ENCODE results near the gene MBP.

MBP gene

DNA sequence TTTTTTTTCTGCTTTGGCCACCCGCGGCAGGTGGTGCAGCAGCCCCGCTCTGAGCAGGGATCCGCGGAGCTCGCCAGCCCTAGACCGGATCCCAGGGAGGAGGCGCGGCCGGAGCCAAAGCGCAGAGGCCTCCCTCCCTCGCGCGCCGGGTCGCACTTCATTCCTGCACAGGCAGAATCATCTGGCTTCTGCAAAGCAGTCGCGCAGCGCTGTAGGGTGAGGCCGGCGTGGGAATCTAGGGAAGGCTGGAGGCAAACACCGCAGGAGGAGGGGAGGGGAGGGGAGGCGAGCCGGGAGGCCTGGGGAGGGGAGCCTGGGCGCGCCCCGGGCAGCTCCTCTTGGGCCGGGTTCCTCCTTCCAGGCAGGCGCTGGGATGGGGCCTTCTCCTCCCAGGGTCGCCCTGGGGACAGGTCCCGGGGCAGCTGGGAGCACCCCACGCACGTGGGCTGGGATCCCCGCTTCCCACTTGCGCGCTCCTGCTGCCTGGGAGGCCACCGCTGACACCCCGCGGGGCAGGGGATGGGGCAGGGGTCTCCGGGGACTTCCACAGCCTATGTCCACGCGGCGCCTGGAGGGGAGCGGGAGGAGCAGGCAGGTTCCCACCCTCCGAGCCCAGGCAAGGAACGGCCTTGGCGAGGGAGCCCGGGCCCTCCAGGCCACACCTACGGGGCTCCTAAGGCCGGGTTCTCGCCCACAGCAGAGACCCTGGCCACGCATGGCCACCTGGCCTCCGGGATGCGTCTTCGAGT lies 45.0 kb downstream of the MBP start:
- no peak for DNase-seq (ENCODE audit: low read depth in 2 of 2, low spot score in 1 of 2)

DNA sequence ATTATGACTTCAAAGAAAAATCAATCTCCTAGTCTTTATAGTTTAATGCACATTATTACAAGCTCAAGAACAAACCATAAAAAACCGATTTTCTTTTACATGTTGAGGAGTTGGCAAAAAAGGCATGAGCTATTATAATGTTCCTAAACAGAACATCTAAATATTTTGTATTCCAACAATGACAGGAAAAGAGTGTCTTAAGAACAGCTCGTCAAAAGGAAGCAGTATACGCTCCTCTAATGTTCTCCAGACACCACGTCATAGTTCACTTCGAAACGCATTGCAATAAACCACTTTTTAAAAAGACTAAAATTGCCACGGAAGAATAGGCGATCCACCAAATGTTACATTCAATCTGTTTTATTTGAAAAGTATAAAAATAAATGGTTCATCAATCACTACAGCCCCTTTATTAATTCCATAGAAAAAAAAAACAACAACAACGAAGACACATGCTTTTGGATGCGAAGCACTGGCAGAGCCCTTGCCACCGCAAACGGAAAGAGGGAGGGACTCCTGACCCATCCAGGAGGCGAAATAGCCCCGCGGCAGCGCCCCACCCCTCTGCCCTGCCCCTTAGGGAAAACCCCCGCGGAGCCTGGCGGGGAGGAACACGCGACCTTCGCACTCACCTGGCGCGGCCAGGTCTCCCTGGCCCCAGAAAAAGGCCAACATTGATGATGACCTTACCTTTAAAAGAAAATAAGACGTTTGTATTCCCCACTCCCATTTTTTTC lies 45.8 kb downstream of the MBP start:
- DNase-seq (ENCODE audit: low read depth in 2 of 2, low spot score in 1 of 2), result no peak

DNA sequence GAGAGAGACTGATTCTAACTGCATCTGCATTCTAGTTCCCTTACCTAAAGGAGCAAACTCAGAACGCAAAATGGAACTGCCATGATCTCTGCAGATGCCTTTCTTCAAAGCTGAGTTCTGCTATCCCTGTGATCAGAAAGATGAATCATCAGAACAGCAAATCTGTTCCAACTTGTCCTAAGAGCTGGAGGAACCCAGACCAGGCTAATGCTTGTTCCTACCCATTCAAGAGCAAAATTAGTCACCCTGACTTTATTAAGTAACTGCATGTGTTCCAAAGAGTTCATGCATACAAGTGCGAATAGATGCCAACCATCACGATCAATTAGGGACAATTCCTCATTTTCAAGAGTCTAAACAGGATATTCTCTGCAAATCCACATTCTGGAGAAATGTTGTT lies 46.5 kb downstream of the MBP start:
- DNase-seq (ENCODE audit: low read depth in 2 of 2, low spot score in 1 of 2), result no peak

DNA sequence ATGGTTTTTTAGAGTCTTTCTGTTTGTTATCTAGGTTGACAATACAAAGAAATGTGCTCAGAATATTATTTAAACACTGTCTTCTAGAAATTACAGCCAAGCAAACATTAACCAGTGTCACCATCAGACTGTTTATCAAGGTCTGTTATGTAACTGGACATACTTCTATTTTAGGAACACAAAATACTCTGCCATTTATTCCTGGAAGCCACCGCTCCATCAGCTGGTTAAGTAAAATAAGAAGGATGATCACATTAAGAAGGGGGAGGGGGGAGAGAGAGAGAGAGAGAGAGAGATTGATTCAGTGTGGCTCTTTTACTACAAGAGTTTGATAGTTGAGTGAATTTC lies 47.9 kb downstream of the MBP start:
- no peak for DNase-seq (ENCODE audit: low read depth in 2 of 2, low spot score in 1 of 2)

DNA sequence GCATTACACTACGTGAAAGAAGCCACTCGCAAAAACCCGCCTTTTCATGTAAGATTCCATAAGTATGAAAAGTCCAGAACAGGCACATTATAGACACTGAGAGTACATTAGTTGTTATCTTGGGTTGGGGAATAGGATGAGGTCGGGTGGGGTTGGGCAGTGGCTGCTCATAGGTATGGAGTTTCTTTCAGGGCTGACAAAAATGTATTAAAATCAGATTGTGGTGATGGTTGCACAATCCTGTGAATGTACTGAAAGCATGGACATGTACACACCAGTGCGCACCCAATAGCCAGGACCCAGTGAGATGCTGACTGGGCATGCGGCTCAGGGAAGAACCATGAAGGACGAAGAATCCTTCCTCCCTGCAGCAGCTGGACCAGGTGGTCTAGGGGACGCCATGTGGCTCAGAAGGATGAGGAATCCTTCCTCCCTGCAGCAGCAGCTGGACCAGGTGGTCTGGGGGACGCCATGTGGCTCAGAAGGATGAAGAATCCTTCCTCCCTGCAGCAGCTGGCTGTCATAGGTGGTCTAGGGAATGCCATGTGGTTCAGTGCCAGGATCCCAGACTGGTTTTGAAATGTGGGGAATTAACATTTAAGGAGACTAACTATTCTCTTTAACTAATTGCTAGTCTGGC lies 50.1 kb downstream of the MBP start:
- no peak for DNase-seq (ENCODE audit: low read depth in 2 of 2, low spot score in 1 of 2)

DNA sequence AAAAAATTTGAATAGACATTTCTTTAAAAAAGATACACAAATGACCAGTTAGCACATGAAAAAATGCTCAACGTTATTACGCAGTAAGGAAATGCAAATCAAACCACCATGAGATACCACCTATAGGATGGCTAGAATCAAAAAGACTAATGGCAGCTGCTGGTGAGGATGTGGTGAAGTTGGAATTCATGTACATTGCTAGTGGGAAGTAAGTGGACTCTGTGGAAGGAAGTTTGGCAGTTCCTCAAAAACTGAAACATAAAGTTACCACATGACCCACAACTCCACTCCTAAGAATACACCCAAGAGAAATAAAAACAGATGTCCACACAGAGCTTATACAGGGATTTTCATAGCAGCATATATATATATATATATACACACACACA lies 51.2 kb downstream of the MBP start:
- DNase-seq (ENCODE audit: low read depth in 2 of 2, low spot score in 1 of 2), result no peak

DNA sequence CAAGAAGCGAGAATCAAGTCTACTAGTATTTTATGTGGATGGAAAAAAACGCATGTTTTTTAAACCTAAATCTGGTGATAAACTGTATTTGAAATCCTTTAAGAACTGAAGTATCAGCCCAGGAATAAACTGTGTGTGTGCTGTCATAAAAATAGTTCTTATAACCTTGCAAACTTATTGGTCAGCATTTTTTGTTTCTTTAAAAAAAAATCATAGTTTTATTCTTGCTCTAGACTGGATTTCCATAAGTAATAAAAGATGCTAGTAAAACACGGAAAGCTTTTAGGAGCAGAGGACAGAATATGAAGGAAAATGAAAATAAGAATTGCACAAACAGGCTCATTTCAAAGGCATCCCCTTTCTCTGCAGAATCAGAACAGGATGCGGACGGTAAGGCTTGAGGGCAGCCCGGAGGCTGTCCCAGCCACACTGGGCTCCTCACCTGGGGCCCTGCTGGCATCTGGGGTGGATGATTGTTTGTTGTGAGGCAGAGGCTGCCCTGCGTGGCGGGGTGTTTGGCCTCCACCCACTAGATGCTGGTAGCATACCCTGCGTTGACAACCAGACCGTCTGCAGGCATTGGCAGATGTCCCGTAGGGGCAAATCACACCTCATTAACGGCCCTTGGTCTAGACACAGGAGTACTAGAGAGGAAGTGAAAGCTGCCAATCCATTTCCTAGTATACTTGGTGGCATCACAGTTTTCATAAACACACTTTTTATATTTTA lies 52.5 kb downstream of the MBP start:
- DNase-seq (ENCODE audit: low read depth in 2 of 2, low spot score in 1 of 2), result no peak

DNA sequence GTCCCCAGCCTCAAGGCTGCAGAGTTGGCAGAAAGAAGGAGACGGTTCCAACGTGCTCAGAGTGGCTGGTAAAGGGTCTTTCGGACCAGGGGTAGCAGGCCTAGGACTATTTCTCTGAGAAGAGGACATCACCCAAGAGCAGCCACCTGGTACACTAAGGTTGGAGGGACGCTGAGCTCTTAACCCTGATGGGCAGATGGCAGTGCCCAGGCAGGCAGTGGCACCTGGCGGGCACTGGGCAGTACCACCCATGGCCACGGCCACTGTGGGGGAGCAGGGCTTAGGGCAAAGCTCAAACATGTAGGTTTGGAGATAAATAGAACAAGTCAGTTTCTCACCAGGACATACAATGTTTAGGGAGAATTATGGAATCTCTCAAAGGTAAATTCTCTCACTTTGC lies 53.5 kb downstream of the MBP start:
- no peak for DNase-seq (ENCODE audit: low read depth in 2 of 2, low spot score in 1 of 2)

DNA sequence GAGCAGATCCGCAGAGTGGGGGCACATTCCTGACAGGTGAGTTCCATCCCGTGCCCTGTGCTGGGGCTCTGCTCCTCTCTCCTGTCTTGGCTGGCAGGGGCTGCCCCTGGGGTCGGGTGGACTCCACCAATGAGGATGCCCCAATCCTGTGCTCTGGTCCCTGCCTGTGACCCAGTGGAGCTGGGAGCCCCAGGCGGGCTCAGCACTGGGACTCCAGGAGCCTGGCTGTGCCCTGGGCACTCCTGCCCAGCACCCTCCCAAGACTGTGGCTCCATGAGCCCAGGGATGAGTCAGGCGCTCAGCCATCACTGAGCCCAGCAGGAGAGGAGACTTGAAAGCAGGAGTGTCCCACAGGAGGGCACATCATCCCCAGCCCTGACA lies 53.9 kb downstream of the MBP start:
- DNase-seq (ENCODE audit: low read depth in 2 of 2, low spot score in 1 of 2), result no peak

DNA sequence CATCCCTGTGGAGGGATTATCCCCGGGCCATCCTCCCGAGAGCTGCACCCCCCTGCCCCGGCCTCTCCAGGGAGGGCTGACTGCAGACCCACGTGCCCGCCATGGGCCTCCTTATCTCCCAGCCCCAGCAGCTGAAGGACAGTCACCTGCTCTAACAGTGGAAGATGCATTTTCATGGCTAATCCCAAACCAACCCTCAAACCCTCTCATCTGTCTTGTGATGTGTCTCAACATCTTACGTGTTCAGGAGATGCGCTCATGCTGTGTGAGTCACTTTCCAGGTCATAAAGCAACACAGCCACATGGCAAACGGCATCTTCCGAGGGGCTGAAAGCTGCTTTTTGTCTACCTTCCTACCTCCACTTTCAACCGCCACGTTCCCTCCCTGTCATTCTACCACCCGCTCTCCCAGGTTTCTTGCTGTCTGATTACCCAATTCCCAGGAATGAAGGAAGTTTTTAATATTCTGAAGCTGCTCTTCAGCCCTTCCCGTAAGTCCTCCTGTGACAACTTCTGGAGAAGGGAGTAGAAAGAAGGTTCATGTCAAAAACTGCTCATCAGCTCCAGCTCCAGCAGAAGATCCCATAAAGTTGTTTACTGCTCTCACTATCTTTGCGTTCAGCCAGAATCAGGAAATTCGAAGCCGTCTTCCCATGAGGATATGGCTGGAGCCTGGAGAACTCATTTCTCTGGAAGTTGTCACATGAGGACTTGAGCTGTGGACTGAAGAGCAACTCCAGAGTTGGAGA lies 54.5 kb downstream of the MBP start:
- DNase-seq (ENCODE audit: low read depth in 2 of 2, low spot score in 1 of 2), result no peak

DNA sequence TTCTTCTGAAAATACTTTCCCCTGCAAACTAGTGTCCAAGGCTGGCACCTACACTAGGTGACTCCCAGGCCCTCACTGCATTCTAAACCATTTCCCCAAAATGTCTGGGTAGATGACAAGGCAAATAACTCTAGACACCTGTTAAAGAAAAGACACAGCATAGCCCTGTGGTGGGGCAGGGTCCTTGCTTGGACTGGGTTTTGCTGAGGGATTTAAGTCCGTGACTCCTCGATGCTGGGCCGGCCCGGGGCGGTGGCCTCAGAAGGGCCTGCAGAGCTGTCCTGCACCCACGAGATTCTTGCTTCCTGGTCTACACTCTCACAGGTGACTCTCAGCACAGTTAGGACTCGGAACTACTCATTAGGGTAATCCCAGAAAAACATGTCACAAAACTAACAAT lies 55.2 kb downstream of the MBP start:
- DNase-seq (ENCODE audit: low read depth in 2 of 2, low spot score in 1 of 2), result no peak

DNA sequence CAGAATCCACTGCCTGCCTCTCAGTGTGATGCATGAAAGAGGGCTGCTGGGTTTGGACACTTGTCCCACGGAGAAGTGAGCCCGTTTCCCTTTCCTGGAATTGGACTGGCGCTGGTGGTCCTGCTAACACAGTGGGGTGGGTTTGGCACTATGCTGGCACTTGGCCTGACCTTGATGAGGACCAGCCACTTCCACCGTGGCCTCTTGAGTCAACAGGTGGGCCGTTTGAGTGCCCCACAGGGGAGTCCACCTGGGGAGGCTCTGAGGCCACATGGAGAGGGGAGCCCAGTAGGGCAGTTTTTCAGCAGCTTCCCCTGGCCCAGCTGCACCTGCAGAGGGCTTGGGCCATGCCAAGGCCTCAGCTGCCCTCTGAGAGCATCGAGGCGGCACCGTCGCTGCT lies 56.5 kb downstream of the MBP start:
- DNase-seq (ENCODE audit: low read depth in 2 of 2, low spot score in 1 of 2), result no peak

DNA sequence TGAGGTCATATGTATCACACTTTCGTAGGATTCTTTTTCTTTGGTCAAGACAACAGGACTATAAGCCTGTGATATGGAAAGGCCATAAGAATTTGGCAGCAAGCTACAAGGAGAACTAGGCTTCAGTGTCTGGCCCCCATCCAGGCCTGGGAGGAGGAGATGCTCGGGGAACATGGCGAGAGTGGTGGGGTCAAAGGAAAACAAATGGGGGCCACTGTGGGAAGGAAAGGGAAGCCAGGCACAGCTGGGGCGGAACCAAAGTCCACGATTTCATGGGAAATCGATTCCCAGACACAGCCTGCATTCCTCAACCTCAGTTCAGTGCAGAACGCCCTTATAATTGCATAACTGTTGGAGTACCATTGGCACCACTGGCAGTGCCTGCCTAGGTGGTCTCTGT lies 58.2 kb downstream of the MBP start:
- no peak for DNase-seq (ENCODE audit: low read depth in 2 of 2, low spot score in 1 of 2)

DNA sequence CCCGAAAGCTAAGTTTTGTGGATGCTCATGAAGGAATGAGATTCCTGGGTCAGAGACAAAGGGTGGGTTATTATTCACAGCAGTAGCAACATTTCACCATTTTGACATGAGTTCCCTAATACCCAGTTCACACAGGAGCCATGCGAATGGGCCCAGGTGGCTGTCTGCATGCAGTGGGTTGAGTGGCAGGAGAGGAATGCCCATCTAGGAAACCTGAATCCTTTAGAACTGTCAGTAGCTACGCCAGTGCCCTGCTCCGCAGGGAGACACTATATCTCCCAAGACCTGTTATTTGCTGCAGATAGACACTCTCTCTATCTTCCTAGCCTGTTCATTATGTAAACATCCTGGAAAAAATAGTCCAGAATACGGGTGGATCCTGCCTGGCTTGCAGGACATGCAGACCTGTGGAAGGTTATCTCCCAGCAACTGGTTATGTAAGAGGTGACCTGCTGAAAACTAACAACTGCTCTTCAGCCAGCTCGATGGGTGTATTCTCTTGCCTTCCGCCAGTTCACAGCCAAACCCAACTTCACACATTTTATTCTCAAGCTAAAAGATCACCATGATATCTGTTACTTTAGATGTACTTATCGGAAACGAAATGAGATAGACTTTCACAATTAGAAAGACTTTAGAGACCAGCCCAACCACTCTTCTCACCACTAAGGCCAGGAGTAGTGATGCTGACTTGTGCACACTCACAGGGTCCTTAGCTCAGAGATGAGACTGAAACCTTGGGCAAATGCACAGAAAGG lies 59.1 kb downstream of the MBP start:
- DNase-seq (ENCODE audit: low read depth in 2 of 2, low spot score in 1 of 2), result no peak

DNA sequence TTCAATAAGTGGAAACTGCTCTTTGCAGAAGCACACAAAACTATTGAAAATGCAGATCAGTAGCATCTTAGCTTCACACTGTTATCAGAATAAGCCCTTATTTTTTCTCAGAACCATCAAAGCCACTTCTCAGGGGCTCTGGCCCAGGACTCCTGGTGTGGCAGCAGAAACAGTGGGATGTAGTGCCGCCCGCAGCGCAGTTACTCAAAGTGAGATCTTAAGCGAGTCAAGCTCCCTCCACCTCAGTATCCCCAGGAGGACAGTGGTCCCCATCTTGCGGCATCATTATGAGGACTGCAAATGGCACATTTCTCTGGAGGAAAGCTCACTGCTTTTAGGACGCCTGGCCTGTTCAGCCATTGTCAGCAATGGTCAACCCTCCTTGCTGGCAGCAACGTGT lies 60.0 kb downstream of the MBP start:
- no peak for DNase-seq (ENCODE audit: low read depth in 2 of 2, low spot score in 1 of 2)

DNA sequence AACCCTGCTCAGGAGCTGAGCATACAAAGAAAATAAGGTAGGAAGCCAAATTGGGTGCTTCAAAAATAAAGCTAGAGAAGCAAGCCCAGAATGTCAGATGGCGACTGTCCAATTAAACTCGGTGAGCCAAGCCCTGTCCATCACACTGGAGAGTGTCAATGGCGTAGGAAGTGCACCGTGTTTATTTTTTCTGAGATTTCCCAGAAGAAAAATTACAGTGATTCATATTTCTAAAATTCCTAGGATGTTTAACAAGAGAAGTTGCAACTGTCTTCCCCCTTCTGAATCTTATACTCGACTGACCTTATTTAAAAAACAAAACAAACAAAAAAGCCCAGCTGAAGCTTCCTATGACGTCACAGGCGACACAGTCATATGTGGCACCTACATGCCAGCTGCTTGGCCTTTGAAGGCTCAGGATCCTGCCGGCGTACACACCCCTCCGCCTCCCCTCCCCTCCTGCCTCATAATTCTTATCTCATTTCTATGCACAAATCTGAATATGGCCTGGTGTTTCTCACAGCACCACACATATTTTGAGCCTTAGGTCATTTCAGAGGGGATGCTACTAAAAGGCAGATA lies 60.8 kb downstream of the MBP start:
- no peak for DNase-seq (ENCODE audit: low read depth in 2 of 2, low spot score in 1 of 2)

DNA sequence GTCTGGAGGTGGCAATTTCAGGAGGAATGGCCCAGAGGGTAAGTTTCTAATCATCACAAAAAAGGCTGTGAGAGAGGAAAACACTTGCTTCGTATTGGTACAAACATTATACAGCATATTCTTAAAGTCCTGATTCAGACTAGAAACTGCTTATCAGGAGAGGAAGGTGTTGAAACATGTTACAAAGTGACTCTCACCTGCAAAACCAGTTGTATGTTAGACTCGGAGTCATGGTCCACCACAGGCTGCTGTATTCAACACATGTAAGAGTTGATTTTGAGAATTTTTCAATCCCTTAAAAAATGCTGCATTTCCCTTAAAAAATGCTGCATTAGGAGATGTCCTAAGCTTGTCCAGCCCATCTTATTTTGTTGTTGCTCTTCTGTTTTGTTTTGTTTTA lies 61.5 kb downstream of the MBP start:
- no peak for DNase-seq (ENCODE audit: low read depth in 2 of 2, low spot score in 1 of 2)

DNA sequence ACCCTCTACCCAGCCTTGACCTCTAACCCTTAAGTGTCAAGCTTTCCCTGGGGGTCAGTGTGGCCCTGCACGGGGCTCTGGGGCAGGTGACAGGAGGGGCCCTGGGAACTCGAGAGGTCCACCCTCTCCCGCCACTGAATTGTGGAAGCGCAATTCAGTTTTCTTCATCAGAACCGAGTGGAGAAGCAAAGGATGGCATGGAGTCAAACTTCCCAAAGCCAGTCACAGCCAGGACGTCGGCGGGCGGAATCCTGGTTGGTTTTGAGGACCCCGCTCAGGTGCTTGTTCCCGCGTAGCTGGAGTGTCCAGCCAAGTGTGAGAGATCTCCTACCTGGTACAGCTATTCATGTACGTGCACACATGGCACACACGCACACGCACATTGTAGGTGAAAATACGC lies 62.0 kb downstream of the MBP start:
- no peak for DNase-seq (ENCODE audit: low read depth in 2 of 2, low spot score in 1 of 2)

DNA sequence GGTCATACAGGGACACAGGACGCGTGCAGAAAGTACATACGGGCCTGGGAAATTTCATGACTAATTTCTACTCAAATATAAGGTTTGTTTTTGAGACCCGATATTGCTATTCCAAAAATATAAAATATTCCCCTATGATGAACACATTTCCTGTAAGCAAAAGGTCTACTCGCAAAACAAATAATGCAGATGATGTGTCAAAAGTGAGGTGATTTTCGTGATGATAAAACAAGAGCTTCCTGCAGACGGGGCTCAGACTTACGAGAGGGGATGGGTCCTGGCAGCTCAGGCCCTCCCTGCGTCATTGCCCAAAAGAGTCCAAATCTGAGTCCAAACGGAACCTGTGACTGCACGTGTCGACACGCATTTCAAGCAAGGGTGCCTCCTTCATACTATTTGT lies 62.7 kb downstream of the MBP start:
- no peak for DNase-seq (ENCODE audit: low read depth in 2 of 2, low spot score in 1 of 2)

DNA sequence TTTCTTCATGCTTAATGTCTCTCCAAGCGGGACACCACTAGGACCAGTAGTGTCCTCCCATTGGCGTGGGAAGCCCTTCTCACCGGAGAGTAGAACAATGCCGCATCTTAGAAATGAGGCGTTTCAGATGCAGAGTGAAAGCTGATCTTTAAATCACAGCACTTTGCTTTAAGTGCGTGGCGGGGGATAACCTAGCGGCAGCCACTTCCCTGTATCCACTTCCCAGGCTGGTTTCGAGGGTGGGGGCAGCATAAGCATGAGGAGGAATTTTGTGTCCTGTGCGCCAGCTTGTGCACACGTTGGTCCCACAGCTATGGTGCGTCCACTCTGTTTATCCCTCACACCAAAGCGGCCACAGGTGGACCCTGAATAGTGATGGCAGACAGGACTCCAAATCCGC lies 63.1 kb downstream of the MBP start:
- DNase-seq (ENCODE audit: low read depth in 2 of 2, low spot score in 1 of 2), result no peak

All from stimulated activated CD8-positive, alpha-beta memory T cell treated with anti-CD3 and anti-CD28 coated beads, Interleukin-4, amount 100 ng/mL, for 1 hour (primary cell).